HG03159 (cell line): ENCODE data around the gene TMEM72.

ENCODE experiments used
- ATAC-seq: cut with Tn5 transposase; IDR thresholded peaks from one replicate; pipeline ENCODE4 v1.9.1; 2021; ENCODE audit warnings: mild to moderate bottlenecking, moderate library complexity; ENCODE audit not compliant: unreplicated experiment

TMEM72 gene

GRCh38 chr10:44951576-44952226 lies 40.6 kb downstream of the TMEM72 start:
- no peak for ATAC-seq

- ATAC-seq, result no peak
These were observed 41.7 kb downstream of the TMEM72 start for GRCh38 chr10:44952779-44953231.

GRCh38 chr10:44954042-44954441 lies 42.9 kb downstream of the TMEM72 start:
- no peak for ATAC-seq

GRCh38 chr10:44954962-44955361 lies 43.8 kb downstream of the TMEM72 start:
- ATAC-seq, result no peak

- no peak for ATAC-seq
These were observed 44.4 kb downstream of the TMEM72 start for GRCh38 chr10:44955413-44956070.

- no peak for ATAC-seq
These were observed 45.1 kb downstream of the TMEM72 start for GRCh38 chr10:44956226-44956625.

- no peak for ATAC-seq
These were observed 45.9 kb downstream of the TMEM72 start for GRCh38 chr10:44956717-44957706.

GRCh38 chr10:44958196-44958897 lies 47.2 kb downstream of the TMEM72 start:
- no peak for ATAC-seq

- no peak for ATAC-seq
These were observed 47.7 kb downstream of the TMEM72 start for GRCh38 chr10:44958898-44959246.

- peak; percentile 97 for ATAC-seq
These were observed 48.3 kb downstream of the TMEM72 start, which contains the start of gene RASSF4 for GRCh38 chr10:44959247-44960087. Gene RASSF4, plus strand, starts transcription at chr10:44959802. Its CDS starts 10,401 bp downstream, at chr10:44970203.

- no peak for ATAC-seq
These were observed 48.9 kb downstream of the TMEM72 start for GRCh38 chr10:44960088-44960460.

GRCh38 chr10:44960482-44961229 lies 49.5 kb downstream of the TMEM72 start:
- no peak for ATAC-seq

GRCh38 chr10:44961230-44961571 lies 50.1 kb downstream of the TMEM72 start:
- ATAC-seq, result no peak

- no peak for ATAC-seq
These were observed 51.0 kb downstream of the TMEM72 start for GRCh38 chr10:44961931-44962750.

GRCh38 chr10:44962870-44963738 lies 52.0 kb downstream of the TMEM72 start:
- no peak for ATAC-seq

- ATAC-seq, result no peak
These were observed 52.9 kb downstream of the TMEM72 start for GRCh38 chr10:44963772-44964633.

- no peak for ATAC-seq
These were observed 54.0 kb downstream of the TMEM72 start for GRCh38 chr10:44965104-44965503.
